Measurements from ENCODE around the gene C19orf73.
A peak's percentile ranks its signal among the peaks of the same experiment; 100 is the strongest.
"Not testable (repeated sequence)": the region's sequence is repeated elsewhere in the genome, so short reads cannot be mapped to it uniquely, and the experiment has no call there.

C19orf73 gene

GRCh38 chr19:49148784-49149651, 30.1 kb upstream of the C19orf73 start:
- peak; percentile 90 for DNase-seq

- DNase-seq: no peak
These were observed 29.2 kb upstream of the C19orf73 start for GRCh38 chr19:49148044-49148682.

- DNase-seq: not testable (repeated sequence)
These were observed 27.4 kb upstream of the C19orf73 start for GRCh38 chr19:49146408-49146770.

GRCh38 chr19:49145573-49146407, 26.8 kb upstream of the C19orf73 start:
- peak; percentile 97 for DNase-seq

GRCh38 chr19:49142866-49143335, 24.0 kb upstream of the C19orf73 start:
- peak; percentile 85 for DNase-seq

GRCh38 chr19:49141352-49141751, 22.4 kb upstream of the C19orf73 start:
- no peak for DNase-seq

- DNase-seq: no peak
These were observed 22.0 kb upstream of the C19orf73 start for GRCh38 chr19:49140951-49141350.

- no peak for DNase-seq
These were observed 17.8 kb upstream of the C19orf73 start for GRCh38 chr19:49136771-49137171.

GRCh38 chr19:49135686-49136085, 16.7 kb upstream of the C19orf73 start:
- no peak for DNase-seq

GRCh38 chr19:49133621-49134454, 14.9 kb upstream of the C19orf73 start:
- peak; percentile 79 for DNase-seq

GRCh38 chr19:49132974-49133609, 14.1 kb upstream of the C19orf73 start:
- no peak for DNase-seq

- DNase-seq: no peak
These were observed 11.4 kb upstream of the C19orf73 start for GRCh38 chr19:49130325-49130724.

- DNase-seq: no peak
These were observed 10.3 kb upstream of the C19orf73 start for GRCh38 chr19:49129238-49129583.

- no peak for DNase-seq
These were observed 9.7 kb upstream of the C19orf73 start for GRCh38 chr19:49128545-49129237.

GRCh38 chr19:49127674-49128544, 9.0 kb upstream of the C19orf73 start:
- peak; percentile 95 for DNase-seq

GRCh38 chr19:49127225-49127624, 8.3 kb upstream of the C19orf73 start:
- not testable (repeated sequence) for DNase-seq

- DNase-seq: no peak
These were observed 7.6 kb upstream of the C19orf73 start for GRCh38 chr19:49126575-49126974.

- no peak for DNase-seq
These were observed 6.2 kb upstream of the C19orf73 start for GRCh38 chr19:49125025-49125731.

GRCh38 chr19:49123285-49123684, 4.3 kb upstream of the C19orf73 start:
- DNase-seq: not testable (repeated sequence)

- not testable (repeated sequence) for DNase-seq
These were observed 2.9 kb upstream of the C19orf73 start for GRCh38 chr19:49121841-49122240.
